GM19025 (cell line): Measurements from ENCODE around the gene ATG4B.

Source experiments
- ATAC-seq: cut with Tn5 transposase; IDR thresholded peaks from one replicate; pipeline ENCODE4 v1.9.1; 2021; ENCODE audit warnings: mild to moderate bottlenecking, low read depth, moderate library complexity; ENCODE audit not compliant: unreplicated experiment

ATG4B gene

DNA sequence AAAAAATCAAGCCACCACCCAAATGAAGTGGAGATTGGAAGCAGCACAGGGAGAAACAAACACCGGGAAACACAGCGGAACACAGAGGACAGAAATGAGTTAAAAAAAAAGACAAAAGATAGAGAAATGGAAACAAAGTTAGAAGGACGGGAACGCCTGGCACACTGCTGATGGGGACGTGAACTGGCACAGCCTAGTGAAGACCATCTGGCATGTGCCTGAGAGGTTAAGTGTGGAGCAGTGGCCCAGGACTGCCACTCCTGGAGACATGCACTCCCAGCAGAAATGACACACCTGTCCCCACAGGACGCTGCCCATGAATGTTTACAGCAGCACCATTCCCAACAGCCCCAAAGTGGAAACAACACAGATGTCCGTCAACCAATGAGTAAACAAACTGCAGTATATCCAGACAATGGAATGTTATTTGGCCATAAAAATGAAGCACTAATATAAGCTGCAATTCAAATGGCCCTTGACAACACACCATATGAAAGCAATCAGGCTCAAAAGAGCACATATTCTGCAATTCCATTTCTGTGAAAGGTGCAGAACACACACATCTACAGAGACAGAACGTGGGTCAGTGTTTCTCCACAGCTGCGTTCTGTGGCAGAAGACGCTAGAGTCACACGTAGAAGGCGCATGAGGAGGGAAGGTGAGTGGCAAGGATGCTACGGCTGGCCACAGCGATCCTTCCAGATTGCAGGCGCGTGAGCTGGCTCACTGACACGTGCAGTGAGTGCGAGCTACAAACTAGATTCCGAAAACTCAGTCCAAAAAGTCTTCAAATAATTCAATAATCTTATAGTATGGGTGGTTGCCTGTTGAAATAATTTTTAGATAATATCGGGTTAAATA, 25.1 kb upstream of the ATG4B start:
- ATAC-seq: no peak

DNA sequence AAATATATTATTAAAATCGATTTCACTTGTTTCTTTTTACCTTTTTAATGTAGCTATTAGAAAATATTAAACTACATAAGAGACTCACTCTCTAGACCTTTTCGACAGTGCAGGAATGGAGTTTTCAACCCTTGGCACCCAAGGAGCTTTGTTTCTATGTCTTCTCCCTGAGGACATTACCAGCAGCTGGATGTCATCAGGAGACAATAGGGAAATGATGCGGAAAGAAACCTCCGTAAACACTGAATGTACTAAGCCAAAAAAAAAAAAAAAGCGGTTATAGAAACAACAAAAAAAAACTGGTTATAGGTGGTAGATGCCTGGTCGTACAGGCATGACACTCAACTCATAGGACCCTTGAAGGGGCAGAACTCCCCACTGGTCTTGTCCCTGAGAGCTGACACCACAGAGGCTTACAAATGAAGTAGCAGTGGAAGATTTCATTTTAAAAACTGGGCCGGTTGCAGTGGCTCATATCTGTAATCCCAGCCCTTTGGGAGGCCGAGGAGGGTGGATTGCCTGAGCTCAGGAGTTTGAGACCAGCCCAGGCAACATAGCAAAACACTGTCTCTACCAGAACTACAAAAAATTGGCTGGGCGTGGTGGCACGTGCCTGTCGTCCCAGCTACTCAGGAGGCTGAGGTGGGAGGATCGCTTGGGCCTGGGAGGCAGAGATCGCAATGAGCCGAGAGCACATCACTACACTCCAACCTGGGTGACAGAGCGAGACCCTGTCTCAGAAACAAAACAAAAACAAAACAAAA, 24.3 kb upstream of the ATG4B start:
- ATAC-seq: no peak

DNA sequence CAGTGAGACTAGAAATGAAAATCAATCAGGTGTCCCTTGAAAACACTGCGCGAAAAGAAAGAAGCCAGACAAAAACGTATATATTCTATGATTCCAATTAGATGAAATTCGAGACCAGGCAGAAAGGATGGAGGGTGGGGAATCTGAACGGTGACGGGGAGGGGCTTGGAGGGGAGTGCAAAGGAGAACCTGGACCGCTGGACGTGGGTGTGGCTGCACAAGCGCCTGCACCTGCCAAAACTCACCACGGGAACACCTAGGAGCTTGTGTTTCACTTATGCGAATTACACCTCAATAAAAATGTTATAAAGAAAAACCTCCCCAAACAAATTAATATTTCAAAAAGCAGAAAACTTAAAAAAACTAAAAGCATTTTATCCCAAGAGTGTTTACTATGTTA, 22.5 kb upstream of the ATG4B start:
- ATAC-seq: no peak

DNA sequence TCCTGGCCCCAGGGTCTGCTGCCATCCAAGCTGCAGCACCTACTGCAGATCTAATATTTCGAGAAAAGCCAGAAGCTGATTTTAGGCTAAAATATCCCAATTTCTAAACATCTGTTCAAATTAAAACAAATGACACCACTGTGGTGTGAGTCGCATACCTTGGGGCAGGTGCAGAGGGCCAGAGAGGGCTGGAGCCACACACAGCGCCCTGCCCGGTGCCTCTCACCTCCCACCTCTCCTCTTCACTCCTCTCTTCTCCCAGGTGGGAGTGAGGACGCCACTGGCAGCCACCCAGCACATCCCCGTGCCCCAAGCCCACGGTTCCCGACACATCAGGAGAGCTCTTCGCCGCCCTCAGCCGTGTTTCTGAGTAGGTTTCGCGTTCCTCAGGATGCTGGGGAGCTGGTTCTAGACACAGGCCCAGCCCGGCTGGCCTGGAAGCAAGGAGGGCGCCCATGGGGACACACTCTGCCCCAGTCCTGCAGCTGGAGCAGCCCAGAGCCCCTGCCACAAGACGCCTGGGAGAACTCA, 21.9 kb upstream of the ATG4B start:
- no peak for ATAC-seq

DNA sequence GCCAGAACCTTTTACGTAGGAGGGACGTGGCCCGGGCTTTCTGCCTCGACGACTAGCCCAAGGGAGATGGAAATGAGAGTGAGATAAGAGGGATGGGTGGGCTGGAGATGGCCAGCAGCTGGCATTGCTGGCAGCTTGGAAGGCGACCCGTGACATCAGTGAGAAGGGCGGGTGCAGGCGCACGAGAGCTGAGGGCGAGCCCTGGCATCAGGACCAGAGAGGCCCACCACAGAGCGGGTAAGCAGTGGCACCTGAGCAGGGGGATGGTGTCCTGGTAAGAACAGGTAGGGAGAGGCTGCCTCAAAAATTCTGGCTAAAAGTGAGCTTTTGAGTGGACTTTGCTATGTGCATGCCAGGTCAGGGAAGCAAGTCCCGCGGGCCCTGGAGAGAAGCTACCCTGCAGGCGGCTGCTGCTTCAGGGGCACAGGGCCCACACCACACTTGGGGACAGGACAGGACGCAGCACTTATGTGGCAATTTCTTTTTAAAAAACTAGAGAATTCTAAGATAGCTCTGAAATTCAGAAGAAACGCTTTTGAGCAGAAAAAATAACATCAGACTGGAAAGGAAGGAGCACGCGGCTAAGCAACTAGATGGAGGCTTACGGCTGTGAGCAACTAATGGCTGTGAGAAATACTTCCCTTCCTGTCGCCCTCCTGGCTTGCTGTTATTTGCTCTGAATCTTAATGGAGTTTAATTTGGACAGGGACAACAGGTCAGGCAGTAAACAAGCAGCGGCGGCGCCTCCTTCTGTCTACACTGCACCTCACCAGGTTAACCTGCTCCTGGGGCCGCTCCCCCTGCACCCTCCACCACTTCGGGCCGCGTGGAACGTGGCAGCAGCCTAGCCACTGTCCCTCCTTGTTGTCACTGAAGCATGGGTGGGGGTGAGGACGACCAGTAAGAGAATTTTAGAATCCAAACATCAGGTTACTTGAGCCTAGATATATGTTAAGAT, 21.0 kb upstream of the ATG4B start:
- no peak for ATAC-seq

DNA sequence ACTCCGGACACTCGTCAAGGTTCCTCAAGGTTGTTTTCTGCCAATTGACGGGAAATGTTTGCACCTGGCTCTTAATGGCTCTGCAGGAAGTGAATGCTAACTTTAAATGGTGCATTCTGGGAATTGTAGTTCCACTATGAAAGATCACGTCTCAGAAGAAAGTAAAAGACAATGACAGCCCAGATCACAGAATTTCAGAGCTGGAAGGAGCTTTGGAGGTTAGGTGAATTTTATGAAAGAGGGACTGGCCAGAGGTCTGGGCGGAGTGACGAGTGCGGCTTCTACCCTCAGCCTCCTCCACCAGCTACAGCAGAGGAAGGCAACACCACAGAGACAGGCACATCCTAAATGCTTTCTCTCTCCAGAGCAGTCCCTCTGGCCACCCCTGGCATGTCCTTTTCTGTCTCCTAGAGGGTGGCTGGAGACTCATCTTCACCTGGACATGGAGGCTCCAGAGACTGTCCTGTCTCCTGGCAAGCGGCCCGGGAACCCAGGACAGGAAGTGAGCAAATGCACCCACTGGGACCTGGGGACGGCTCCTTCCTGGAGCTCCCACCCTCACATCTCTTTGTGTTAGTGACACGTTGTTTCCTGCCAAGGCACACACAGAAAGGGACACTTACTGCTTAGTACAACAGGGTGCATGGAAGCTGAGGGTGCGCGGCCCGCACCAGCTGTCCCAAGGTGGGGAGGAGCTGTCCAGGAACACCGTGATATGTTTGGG, 19.9 kb upstream of the ATG4B start:
- no peak for ATAC-seq

DNA sequence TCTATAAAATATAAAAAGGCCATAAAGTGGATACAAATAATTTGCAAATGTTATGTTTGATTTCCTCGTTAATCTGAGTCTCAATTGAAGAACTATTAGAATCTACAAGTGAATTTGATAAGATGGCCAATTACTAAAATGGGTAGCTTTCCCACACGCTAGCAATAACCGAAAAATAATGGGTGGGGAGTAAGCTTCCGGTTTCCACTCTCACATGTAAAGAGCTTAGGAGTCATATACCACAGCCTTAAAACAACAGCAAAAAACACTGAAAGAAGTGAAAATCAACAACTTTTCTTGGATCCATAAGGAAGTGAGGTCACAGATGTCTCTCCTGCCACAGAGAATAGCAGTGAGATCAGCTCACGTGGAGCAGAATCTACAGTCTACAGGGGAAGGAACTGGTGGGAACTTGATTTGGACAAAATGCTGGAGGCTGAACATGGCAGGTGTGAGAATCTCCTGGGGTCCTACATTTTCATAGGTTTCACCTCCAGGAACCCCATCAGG, 19.1 kb upstream of the ATG4B start:
- ATAC-seq: no peak

DNA sequence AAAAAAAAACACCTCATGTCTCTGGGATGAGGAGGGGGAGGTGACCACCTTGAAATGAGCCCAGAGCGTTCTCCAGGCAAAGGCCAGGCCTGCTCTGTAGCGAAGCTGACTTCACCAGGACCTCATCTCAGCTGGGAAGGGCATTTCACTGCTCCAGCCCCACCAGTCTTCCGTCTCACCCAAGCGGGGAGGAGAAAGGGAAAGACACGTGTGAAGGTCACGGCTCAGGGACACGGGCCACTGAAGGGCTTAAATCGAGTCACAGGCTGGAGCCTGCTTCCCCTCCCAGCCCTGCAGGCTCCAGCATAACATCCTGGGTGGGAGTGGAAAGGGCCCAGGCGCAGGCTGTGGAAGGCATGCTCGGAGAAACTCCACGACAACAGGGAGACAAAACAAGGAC, 18.7 kb upstream of the ATG4B start:
- ATAC-seq: no peak

DNA sequence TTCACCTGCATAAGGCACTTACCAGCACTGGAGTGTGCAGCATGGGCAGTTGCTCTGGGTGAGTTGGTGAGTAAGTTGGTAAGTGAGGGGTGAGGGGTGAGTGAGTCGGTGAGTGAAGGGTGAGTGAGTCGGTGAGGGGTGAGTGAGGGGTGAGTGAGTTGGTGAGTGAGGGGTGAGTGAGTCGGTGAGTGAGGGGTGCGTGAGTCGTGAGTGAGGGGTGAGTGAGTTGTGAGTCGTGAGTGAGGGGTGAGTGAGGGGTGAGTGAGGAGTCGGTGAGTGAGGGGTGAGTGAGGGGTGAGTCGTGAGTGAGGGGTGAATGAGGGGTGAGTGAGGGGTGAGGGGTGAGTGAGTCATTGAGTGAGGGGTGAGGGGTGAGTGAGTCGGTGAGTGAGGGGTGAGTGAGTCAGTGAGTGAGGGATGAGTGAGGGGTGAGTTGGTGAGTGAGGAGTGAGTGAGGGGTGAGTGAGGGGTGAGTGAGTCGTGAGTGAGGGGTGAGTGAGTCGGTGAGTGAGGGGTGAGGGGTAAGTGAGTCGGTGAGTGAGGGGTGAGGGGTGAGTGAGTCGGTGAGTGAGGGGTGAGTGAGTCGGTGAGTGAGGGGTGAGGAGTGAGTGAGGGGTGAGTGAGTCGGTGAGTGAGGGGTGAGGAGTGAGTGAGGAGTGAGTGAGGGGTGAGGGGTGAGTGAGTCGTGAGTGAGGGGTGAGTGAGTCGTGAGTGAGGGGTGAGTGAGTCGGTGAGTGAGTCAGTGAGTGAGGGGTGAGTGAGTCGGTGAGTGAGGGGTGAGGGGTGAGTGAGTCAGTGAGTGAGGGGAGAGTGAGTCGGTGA, 17.7 kb upstream of the ATG4B start:
- no peak for ATAC-seq

DNA sequence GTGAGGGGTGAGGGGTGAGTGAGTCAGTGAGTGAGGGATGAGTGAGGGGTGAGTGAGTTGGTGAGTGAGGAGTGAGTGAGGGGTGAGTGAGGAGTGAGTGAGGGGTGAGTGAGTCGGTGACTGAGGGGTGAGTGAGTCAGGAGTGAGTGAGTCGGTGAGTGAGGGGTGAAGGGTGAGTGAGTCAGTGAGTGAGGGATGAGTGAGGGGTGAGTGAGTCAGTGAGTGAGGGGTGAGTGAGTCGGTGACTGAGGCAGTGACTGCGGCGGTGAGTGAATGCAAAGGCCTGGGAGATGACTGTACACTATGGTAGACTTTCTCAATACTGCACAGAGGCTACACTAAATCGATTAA, 17.1 kb upstream of the ATG4B start:
- no peak for ATAC-seq

DNA sequence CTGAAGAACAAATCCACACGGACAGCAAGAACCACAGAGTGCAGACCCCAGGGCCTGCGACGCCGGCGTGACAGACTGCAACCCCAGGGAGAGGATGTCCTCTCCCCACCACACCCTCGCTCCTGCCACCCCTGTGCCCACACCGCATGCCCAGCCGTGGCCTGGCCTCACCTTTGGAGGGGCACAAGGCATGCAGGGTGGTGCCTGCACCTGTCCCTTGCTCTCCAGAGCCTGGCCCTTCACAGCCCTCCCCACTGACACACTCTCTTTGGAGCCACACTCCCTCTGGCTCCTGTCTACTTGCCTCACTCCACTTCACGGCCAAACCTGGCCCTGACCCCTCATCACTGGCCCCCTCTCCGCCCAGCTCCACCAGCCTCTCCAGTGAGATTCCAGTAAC, 9.8 kb upstream of the ATG4B start:
- ATAC-seq: no peak

DNA sequence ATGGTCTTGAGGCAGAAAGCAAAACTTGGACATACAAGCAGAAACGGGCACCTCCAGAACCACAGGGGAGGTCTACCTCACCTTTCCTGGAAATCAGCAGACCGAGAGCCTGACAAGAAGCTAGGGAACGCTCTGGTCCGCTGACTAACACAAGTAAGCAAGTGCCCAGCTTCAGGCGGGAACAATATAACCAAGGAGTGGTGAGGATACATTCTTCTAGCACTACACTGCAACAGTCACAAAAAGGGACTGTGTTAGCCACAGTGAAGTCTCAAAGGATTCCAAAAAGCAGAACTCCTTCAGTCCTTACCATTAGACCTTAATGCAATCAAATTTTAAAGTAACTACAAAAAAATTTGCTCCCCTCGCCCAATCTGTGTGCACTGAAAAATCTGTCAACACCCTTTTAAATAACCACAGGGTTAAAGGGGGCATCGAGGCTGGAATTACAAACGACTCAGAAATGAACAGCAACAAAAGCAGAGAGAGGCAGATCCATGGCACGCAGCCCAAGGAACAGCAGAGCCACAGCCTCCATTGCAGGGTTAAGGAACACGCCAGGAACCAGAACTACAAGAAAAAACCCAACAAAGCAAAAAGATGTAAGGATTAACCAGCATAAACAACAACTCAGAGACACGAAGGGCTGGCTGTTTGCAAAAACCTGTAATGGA, 7.6 kb upstream of the ATG4B start:
- no peak for ATAC-seq

DNA sequence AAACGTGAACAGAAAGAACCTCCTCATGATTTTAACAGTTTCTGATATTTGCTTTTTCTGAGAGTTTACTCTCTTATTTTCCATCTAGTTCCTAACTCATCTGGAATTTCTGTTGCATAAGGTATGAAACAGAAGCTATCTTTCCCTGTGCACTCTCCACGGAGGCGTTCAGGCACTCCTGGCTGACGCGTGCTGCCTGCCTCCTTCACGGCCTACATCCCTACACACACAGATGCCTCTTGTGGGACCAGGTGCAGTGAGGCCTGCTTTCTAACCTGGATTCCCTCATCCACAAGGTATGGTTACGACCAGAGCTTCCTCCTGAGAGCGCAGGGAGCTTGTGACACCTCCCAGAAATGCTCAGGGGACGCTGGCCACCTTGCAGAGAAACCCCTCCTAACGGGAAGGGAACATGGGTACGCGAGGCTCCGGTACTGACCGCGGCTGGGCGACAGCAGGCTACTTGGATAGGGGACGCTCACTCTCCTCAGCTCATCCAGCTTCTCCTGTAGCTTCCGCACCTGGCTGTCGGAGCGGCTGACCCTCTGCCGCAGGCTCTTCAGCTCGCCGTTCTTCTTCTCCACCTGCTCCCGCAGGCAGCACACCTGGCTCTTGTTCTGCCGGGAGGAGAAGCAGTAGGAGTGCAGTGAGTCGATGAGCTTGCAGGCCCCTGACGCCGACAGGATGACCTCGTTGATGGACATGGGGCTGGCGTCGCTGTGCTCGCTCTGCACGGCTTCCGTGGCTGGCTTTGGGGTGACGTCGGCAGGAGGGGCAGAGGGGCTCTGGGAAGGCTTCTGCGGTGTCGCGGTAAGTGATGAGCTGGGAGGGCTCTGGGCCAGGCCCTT, 4.8 kb upstream of the ATG4B start:
- no peak for ATAC-seq

DNA sequence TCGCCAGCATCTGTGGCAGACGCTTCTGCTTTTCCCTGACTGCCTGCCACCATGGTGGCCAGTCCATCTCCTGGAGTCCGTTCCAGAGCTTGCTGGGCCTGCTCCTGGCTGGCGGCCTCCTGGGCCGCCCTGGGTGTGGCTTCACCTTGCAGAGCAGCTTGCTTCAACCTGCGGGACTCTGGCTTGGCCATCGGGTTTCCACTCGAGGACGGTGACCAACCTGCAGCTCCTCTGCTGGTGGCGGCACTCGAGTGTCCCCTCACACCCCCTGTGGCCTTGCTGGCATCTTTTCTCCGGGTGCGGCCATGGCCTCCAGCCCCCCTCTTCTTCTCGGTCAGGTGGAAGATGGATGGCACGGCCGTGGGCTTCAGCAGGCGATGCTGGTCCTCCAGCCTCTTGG, 3.9 kb upstream of the ATG4B start:
- ATAC-seq: no peak

DNA sequence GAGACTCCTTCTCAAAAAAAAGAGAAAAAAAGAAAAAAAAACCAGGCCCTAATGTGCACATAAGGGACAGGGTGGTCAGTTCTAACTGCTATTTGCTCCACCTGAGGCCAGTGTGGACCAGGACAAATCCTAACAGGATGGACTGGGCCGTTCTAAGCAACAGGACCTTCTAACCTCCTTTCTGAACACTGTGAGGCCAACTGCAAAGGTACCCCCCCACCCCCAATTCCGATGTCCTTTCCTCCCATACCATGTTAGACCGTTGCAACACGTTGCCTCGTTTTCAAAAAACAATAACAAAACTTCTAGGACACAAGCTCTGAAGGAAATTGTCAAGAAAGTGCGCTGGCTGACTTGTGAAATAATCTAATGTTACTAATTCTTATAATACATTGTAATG, 1.7 kb upstream of the ATG4B start:
- ATAC-seq: no peak

DNA sequence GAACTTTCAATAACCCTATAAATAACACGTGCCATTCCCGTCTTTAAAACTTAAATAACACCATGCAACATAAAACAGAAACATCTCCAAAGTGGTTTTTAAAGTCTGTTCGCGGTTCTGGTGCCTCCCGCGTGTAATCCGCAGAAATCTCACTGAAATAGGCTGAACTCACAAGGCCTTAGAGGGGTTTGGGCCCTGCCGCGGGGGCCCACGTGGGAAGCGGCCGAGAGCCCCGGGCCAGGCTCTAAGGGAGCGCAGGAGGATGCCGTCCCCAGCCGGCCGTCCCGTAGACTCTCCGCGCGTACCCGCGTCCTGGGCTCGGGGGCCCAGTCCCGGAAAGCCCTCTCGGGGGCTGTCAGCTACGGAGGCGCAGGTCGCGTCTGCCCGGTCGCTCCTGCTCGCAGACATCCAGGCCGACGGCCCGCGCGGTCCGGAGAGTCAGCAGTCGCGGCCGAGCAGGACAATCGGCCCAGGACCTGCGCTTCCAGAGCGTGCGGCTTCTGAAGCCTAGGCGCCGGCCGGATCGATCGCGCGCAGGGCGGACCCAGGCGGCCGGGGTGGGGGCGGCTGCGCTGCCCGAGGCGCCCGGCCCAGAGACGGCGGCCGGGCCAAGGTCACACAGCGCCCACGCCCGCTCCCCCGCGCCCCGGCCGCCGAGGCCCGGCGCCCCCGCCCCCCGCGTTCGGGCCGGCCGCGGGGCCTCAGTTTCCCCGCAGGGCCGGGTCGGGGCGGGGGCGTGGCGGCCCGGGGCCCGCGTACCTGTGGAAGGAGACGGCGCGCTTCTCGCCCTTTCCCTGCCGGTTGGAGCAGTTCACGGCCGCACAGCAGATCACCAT, 1.1 kb upstream of the ATG4B start:
- peak; percentile 32 for ATAC-seq
